ENCODE results near the gene ACP4. TPM values are rescaled to one million over a fixed set of nuclear protein-coding genes. Genes with fewer than 3 reads are reported as not detected.

Gene ACP4
- total RNA-seq, 1 experiment from 2014 or later, result not detected

- Histone ChIP-seq H3K4me3 (ENCODE audit: low read depth, low read length) (no peak overlapping the region), H3K36me3 (ENCODE audit: control insufficient read depth, insufficient read depth, low read length) (no peaks in the 10 kb centered on the region), H3K27me3 (replicated peaks; ENCODE audit: control insufficient read depth, insufficient read depth, low read length) (no peaks in the 10 kb centered on the region), H3K9me3 (peaks cover 3% of the 10 kb centered on the region; the same call in 1 of the 2 replicates), H3K4me1 (peaks cover 4% of the 10 kb centered on the region; the same call in 1 of the 2 replicates)
- CTCF ChIA-PET, result no interaction called here
- H3K27ac Mint-ChIP-seq (ENCODE audit: unreplicated experiment), result no peak overlapping the region
- no peak for DNase-seq
- POLR2A ChIA-PET, result no interaction called here
- H3K36me3 Mint-ChIP-seq (ENCODE audit: insufficient read depth, unreplicated experiment), result peaks cover 11% of the 10 kb centered on the region
- H3K9me3 Mint-ChIP-seq (ENCODE audit: unreplicated experiment), result peaks cover 10% of the 10 kb centered on the region
- BruUV-seq (replicated peaks), result no TSS peak
- intact Hi-C loops (cut with micrococcal nuclease; ENCODE audit: unreplicated experiment), result no loop called here
- no peak for TF ChIP-seq CTCF (IDR thresholded peaks at IDR 0.05; ENCODE audit: insufficient read depth in 1 of 2, low read depth in 1 of 2, low read length in 1 of 2, severe bottlenecking in 1 of 2, unreplicated experiment in 1 of 2)
- peaks cover 15% of the 10 kb centered on the region for H3K27me3 Mint-ChIP-seq (ENCODE audit: insufficient read depth, unreplicated experiment)
- peaks cover 6% of the 10 kb centered on the region for H3K4me1 Mint-ChIP-seq (ENCODE audit: low read depth, unreplicated experiment)
- H3K4me3 Mint-ChIP-seq (ENCODE audit: unreplicated experiment), result no peak overlapping the region
These were observed 48.0 kb downstream of the ACP4 start for GRCh38 chr19:50838239-50838638.

- no peak for TF ChIP-seq CTCF (IDR thresholded peaks at IDR 0.05; ENCODE audit: insufficient read depth in 1 of 2, low read depth in 1 of 2, low read length in 1 of 2, severe bottlenecking in 1 of 2, unreplicated experiment in 1 of 2)
- Mint-ChIP-seq H3K4me1 (ENCODE audit: low read depth, unreplicated experiment) (peaks cover 6% of the 10 kb centered on the region), H3K4me3 (ENCODE audit: unreplicated experiment) (no peak overlapping the region), H3K36me3 (ENCODE audit: insufficient read depth, unreplicated experiment) (peaks cover 5% of the 10 kb centered on the region), H3K9me3 (ENCODE audit: unreplicated experiment) (peaks cover 10% of the 10 kb centered on the region), H3K27me3 (ENCODE audit: insufficient read depth, unreplicated experiment) (peaks cover 24% of the 10 kb centered on the region), H3K27ac (ENCODE audit: unreplicated experiment) (no peak overlapping the region)
- H3K36me3 ChIP-seq (ENCODE audit: control insufficient read depth, insufficient read depth, low read length), result no peaks in the 10 kb centered on the region
- H3K4me1 ChIP-seq, result peaks cover 4% of the 10 kb centered on the region; the same call in 1 of the 2 replicates
- H3K27me3 ChIP-seq (replicated peaks; ENCODE audit: control insufficient read depth, insufficient read depth, low read length), result 0 out of 2 replicates have a peak, but pooled peaks cover 1% of the 10 kb centered on the region
- ChIA-PET POLR2A (no interaction called here), CTCF (interaction anchor here (0.5 kb wide), 1 partner anchor 177 kb away, joined by 4 read pairs; no protein-coding TSS in a partner anchor)
- intact Hi-C loops (cut with micrococcal nuclease; ENCODE audit: unreplicated experiment), result no loop called here
- peaks cover 8% of the 10 kb centered on the region; the same call in 1 of the 2 replicates for H3K9me3 ChIP-seq
- no peak for DNase-seq
- no TSS peak for BruUV-seq (replicated peaks)
- no peak overlapping the region for H3K4me3 ChIP-seq (ENCODE audit: low read depth, low read length)
These were observed 49.8 kb downstream of the ACP4 start for GRCh38 chr19:50839712-50840655.

GRCh38 chr19:50842130-50842529 is 51.9 kb downstream of the ACP4 start:
- no TSS peak for BruUV-seq (replicated peaks)
- no peak overlapping the region for H3K4me3 ChIP-seq (ENCODE audit: low read depth, low read length)
- peaks cover 8% of the 10 kb centered on the region; the same call in 1 of the 2 replicates for H3K9me3 ChIP-seq
- Mint-ChIP-seq H3K9me3 (ENCODE audit: unreplicated experiment) (peaks cover 10% of the 10 kb centered on the region), H3K36me3 (ENCODE audit: insufficient read depth, unreplicated experiment) (no peaks in the 10 kb centered on the region), H3K4me3 (ENCODE audit: unreplicated experiment) (no peak overlapping the region), H3K4me1 (ENCODE audit: low read depth, unreplicated experiment) (no peaks in the 10 kb centered on the region), H3K27ac (ENCODE audit: unreplicated experiment) (no peak overlapping the region), H3K27me3 (ENCODE audit: insufficient read depth, unreplicated experiment) (peaks cover 22% of the 10 kb centered on the region)
- H3K36me3 ChIP-seq (ENCODE audit: control insufficient read depth, insufficient read depth, low read length), result no peaks in the 10 kb centered on the region
- TF ChIP-seq CTCF (IDR thresholded peaks at IDR 0.05; ENCODE audit: insufficient read depth in 1 of 2, low read depth in 1 of 2, low read length in 1 of 2, severe bottlenecking in 1 of 2, unreplicated experiment in 1 of 2), result no peak
- peak in 1 of 2 experiments; percentile 23 for DNase-seq
- H3K27me3 ChIP-seq (replicated peaks; ENCODE audit: control insufficient read depth, insufficient read depth, low read length), result 0 out of 2 replicates have a peak, but pooled peaks cover 1% of the 10 kb centered on the region
- intact Hi-C loops (cut with micrococcal nuclease; ENCODE audit: unreplicated experiment), result no loop called here
- CTCF ChIA-PET, result no interaction called here
- POLR2A ChIA-PET, result no interaction called here
- no peaks in the 10 kb centered on the region for H3K4me1 ChIP-seq

All from Caco-2 (cell line).